Measurements from ENCODE around the gene KRT80.
A peak's percentile ranks its signal among the peaks of the same experiment; 100 is the strongest.

The KRT80 gene

DNA sequence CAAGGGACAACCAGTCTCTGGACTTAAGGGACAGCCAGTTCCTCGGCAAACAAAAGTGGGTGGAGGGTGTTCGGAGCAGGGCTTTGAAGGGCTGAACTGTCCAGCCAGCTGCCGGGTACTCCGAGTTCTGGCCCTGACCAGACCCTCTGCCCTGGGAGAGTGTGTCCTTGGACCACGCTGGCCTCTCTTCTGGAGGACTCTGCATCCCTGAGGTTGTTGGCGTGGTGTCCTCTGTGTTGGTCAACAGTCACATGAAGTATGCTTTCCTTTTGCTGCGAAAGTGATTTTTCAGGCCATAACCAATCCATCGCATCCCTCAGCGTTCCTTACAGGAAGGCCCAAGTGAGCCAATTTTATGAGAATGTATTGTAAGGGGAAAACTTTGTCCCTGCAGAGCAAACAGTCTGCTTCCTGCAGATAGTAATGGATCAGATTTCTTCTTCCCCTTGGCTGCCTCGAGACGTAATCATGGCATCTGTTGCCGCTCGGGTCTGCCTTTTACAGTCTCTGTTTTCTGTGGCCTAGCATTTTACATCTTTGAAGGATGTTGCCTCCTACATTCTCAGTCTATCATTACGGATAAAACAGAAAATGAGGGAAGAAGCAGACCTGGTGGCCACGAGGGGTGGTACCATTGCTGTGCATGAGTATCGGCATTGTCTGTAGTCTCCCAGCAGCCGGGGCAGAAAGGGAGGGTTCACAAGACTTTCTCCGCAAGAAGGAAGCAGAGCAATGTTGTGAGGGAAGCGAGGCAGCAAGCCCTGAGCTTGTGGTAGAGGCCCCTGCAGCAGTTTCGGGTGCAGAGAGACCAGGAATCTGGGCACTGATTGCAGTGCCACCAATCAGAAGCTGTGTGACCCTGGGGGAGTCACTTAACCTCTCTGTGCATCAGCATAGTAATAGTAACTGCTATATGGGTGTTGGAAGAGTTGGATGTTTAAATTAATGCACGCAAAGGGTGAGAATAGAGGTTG is 64.9 kb downstream of the KRT80 start:
- no peak for DNase-seq

DNA sequence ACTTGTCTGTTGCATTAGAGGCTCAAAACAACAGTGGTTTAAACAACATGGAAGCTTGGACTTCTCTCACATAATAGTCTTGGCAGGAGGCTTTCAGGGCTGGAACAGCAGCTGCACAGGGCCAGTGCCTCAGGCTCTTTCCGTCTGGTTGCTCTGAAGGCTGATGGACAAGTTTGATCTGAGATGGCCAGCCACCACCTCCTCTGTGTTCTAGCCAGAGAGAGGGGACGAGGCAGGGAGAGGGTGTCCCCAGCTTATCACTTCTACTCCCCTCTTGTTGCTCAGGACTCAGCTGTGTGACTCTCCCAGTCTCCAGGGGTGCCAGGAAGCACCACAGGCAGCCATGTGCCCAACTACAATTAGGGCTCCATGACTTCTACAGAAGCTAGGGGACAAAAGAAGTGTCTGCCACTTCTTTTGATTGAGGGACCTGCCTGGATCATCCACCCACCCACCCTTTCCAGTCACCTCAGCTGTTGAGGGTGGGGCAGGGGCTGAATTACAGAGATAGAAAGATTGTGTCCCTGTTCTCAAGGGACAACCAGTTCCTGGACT is 65.7 kb downstream of the KRT80 start:
- DNase-seq = no peak

- DNase-seq = no peak
These were observed 66.3 kb downstream of the KRT80 start for GRCh38 chr12:52125476-52125900.

DNA sequence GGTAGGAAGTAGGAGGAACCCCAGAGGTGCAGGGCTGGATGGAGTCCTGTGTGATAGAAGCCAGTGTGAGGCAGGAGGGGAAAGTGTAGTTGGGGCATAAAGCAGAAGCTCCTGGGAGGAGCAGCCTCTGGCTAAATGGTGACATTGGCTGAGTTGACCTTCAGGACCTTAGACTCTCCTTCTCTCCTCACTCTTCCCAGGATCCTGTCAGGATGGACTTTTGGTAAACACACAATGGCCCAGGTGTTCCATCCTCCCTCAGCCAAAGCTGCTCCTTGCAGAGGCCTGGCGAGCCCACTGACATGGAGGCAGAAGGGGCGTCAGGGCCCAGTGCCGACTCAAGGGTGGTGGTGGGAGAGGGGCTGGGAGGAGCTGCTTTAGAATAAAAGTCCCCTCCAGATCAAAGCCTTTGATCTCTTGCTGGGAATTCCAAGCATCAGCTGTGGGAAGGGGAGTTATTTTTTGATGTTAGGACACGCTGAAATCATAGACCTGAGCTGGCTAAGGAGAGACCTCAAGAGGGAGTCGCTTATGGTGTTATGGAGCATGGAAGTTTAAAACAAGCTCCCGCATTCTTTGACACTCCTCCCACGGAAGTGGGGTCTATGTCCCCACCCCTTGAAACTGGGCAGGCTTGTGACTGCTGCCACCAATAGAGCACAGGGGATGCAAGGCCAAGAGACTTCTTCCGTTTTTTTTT is 68.2 kb downstream of the KRT80 start:
- no peak for DNase-seq

DNA sequence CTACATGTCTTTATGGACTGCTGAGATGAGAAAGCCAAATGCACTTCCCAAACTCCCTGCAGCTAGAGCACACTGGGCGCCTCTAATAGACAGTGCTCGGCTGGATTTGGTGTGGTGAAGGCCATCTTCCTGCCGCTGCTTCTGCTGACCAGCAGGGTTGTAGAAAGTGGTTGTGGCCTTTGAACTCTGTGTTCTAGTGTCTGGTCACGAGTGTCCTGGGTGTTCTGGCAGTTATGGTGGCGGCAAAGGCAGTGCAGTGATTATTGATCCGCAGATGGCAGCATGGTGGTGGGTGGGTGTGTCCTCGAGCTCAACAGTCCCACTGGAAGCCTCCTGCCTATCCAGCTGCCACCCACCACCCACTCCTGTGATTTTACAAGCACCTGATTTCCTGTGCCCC is 68.9 kb downstream of the KRT80 start:
- no peak for DNase-seq

- no peak for DNase-seq
These were observed 69.3 kb downstream of the KRT80 start for GRCh38 chr12:52122540-52122871.

- peak; percentile 20 to 49 (median 40) for DNase-seq
These were observed 69.8 kb downstream of the KRT80 start for GRCh38 chr12:52121824-52122539.

DNA sequence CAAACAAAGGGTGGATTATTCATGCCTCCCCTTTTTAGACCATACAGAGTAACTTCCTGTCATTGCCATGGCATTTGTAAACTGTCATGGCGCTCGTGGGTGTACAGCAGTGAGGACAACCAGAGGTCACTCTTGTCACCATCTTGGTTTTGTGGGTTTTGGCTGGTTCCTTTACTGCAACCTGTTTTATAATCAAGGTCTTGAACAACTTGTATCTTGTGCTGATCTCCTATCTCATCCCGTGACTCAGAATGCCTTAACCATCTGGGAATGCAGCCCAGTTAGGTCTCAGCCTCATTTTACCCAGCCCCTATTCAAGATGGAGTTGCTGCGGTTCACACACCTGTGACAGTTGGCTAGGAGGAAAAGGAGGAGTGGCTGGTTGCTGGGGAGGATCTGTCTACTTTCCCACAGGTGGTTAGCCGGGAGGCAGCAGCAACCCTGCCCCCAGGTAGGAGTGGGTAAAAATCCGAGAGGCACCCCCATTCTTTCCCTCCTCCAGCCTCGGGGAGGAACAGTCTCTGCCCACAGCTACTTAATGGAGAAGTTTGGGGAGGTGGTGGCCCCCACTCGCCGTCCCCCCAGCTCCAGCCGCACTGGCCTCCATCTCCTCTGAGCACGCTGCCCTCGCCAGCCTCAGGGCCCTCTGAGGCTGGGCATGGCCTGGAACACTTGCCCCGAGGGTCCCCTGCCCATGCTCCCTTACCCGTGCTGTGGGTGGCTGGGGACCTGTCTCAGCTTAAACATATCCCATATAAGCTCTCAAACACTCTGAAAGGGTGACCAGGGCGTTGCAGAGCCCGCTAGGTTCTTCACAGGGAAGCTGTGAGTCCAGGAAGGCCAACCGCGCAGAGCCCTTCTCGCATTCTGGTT is 70.6 kb downstream of the KRT80 start:
- DNase-seq = no peak

- DNase-seq = no peak
These were observed 72.2 kb downstream of the KRT80 start for GRCh38 chr12:52119398-52120254.

All from activated CD4-positive, CD25-positive, alpha-beta regulatory T cell (primary cell).